CD14-positive monocyte (primary cell): ENCODE measurements around the gene PDGFA. TPM values are rescaled to one million over a fixed set of nuclear protein-coding genes. Genes with fewer than 3 reads are reported as not detected.
A peak's percentile ranks its signal among the peaks of the same experiment; 100 is the strongest.

Source experiments
- DNase-seq, 3 donors: peaks; one replicate each; pipeline ENCODE4 v3.0.0-alpha.2; 2011 to 2022
- H2AFZ ChIP-seq: 2 replicates; pipeline ENCODE4 v1.6.0; 2012; ENCODE audit warnings: mild to moderate bottlenecking, low read depth, low read length, inconsistent platforms; ENCODE audit not compliant: insufficient read depth, poor library complexity, severe bottlenecking
- H3K27ac ChIP-seq, 2 donors: 1 replicate in 1 of 2; 2 replicates in 1 of 2; pipeline ENCODE4 v1.5.1; 2012 to 2013; ENCODE audit warnings: low read length in 2 of 2, control low read depth in 1 of 2, inconsistent platforms in 1 of 2, low read depth in 1 of 2, mild to moderate bottlenecking in 1 of 2
- H3K27me3 ChIP-seq, 2 donors: one replicate each; pipeline versions ENCODE4 v1.6.0 to v1.6.1; 2011 to 2013; ENCODE audit warnings: low read length in 2 of 2; ENCODE audit not compliant: control insufficient read depth in 2 of 2, insufficient read depth in 2 of 2
- H3K36me3 ChIP-seq, 2 donors: replicated peaks in 1 of 2; 1 replicate in 1 of 2; 2 replicates in 1 of 2; pipeline versions ENCODE4 v1.5.1 to v1.6.1; 2012 to 2013; ENCODE audit warnings: low read length in 2 of 2, control low read depth in 1 of 2, inconsistent platforms in 1 of 2, mild to moderate bottlenecking in 1 of 2; ENCODE audit not compliant: insufficient read depth in 2 of 2, control insufficient read depth in 1 of 2
- H3K4me1 ChIP-seq, 2 donors: 1 replicate in 1 of 2; 2 replicates in 1 of 2; pipeline versions ENCODE4 v1.5.1 to v1.6.1; 2012 to 2013; ENCODE audit warnings: low read length in 2 of 2, control low read depth in 1 of 2, inconsistent platforms in 1 of 2, mild to moderate bottlenecking in 1 of 2, moderate library complexity in 1 of 2; ENCODE audit not compliant: insufficient read depth in 2 of 2, control insufficient read depth in 1 of 2
- H3K4me2 ChIP-seq: replicated peaks from 2 replicates; pipeline ENCODE3; 2012; ENCODE audit warnings: low read length, moderate library complexity, mild to moderate bottlenecking; ENCODE audit not compliant: poor library complexity, severe bottlenecking; ENCODE audit errors: extremely low read depth
- H3K4me3 ChIP-seq, 3 experiments: fragments of 200-600 bp in 1 of 3; sonication (generic) in 1 of 3; replicated peaks in 1 of 3; 1 replicate in 2 of 3; 2 replicates in 1 of 3; pipeline ENCODE4 v1.5.1; 2011 to 2013; ENCODE audit warnings: low read length in 3 of 3, mild to moderate bottlenecking in 3 of 3, control low read depth in 2 of 3, low read depth in 2 of 3, inconsistent platforms in 1 of 3, moderate library complexity in 1 of 3
- H3K79me2 ChIP-seq: 2 replicates; pipeline ENCODE4 v1.6.0; 2012; ENCODE audit warnings: mild to moderate bottlenecking, control low read depth, inconsistent platforms, low read length, moderate library complexity; ENCODE audit not compliant: insufficient read depth
- H3K9ac ChIP-seq: 2 replicates; pipeline ENCODE4 v1.6.0; 2017; ENCODE audit warnings: low read length, mild to moderate bottlenecking; ENCODE audit not compliant: insufficient read depth, poor library complexity, severe bottlenecking
- H3K9me3 ChIP-seq, 2 donors: replicated peaks in 1 of 2; 1 replicate in 1 of 2; 2 replicates in 1 of 2; pipeline versions ENCODE4 v1.5.1 to v1.6.1; 2012 to 2013; ENCODE audit warnings: low read length in 2 of 2, control low read depth in 1 of 2; ENCODE audit not compliant: control insufficient read depth in 1 of 2, insufficient read depth in 1 of 2
- H4K20me1 ChIP-seq: 2 replicates; pipeline ENCODE4 v1.6.0; 2012; ENCODE audit warnings: mild to moderate bottlenecking, low read length, control low read depth, moderate library complexity; ENCODE audit not compliant: insufficient read depth
- H3K27ac Mint-ChIP-seq, 7 donors: one replicate each; pipeline ENCODE4 v1.8.0; 2020; ENCODE audit warnings: mild to moderate bottlenecking in 7 of 7, mixed read lengths in 7 of 7, moderate library complexity in 6 of 7, inconsistent platforms in 2 of 7
- H3K27me3 Mint-ChIP-seq, 3 donors: one replicate each; pipeline ENCODE4 v1.8.0; 2021 to 2022; ENCODE audit warnings: low read depth in 3 of 3, mild to moderate bottlenecking in 3 of 3, mixed read lengths in 3 of 3, moderate library complexity in 3 of 3, inconsistent platforms in 1 of 3
- H3K36me3 Mint-ChIP-seq, 2 donors: one replicate each; pipeline ENCODE4 v1.8.0; 2020; ENCODE audit warnings: mixed read lengths in 2 of 2, inconsistent platforms in 1 of 2, mild to moderate bottlenecking in 1 of 2
- H3K4me1 Mint-ChIP-seq: one replicate; pipeline ENCODE4 v1.8.0; 2020; ENCODE audit warnings: mild to moderate bottlenecking, mixed read lengths
- H3K4me3 Mint-ChIP-seq, 2 donors: one replicate each; pipeline ENCODE4 v1.8.0; 2020; ENCODE audit warnings: mild to moderate bottlenecking in 2 of 2, mixed read lengths in 2 of 2, moderate library complexity in 1 of 2
- H3K9me3 Mint-ChIP-seq, 7 donors: one replicate each; pipeline ENCODE4 v1.8.0; 2020 to 2022; ENCODE audit warnings: mixed read lengths in 7 of 7, mild to moderate bottlenecking in 6 of 7, moderate library complexity in 6 of 7, inconsistent platforms in 2 of 7
- CTCF ChIP-seq: fragments of 200-600 bp; IDR thresholded peaks from one replicate; pipeline ENCODE4 v1.8.0; 2022; ENCODE audit warnings: antibody characterized with exemption, mild to moderate bottlenecking
- WGBS: methylation state at CpG from one replicate; pipeline ENCODE4 v1.1.5; 2013; ENCODE audit warnings: missing lambda C conversion rate; ENCODE audit not compliant: insufficient coverage; 5-methylcytosine and 5-hydroxymethylcytosine counted together
- intact Hi-C, 2 donors: fragments of 100-400 bp; cut with micrococcal nuclease; formaldehyde crosslinking; loops; one replicate each; pipeline versions ENCODE4 v1.15.0 to v1.15.1; 2023
- polyA plus RNA-seq, 3 donors: library from polyadenylated mRNA; depleted of rRNA in 1 of 3; unstranded in 2 of 3; stranded (reverse) in 1 of 3; fragments of 300-500 nt in 2 of 3; fragments of >200 nt in 1 of 3; fragmentation: Illumina TruSeq in 2 of 3; gene quantifications; 1 replicate in 2 of 3; 2 replicates in 1 of 3; pipeline ENCODE4 v1.2.3, GENCODE V29; 2012 to 2021

Gene PDGFA
- polyA plus RNA-seq, 3 donors: 0.29 TPM; not detected in 2

DNA sequence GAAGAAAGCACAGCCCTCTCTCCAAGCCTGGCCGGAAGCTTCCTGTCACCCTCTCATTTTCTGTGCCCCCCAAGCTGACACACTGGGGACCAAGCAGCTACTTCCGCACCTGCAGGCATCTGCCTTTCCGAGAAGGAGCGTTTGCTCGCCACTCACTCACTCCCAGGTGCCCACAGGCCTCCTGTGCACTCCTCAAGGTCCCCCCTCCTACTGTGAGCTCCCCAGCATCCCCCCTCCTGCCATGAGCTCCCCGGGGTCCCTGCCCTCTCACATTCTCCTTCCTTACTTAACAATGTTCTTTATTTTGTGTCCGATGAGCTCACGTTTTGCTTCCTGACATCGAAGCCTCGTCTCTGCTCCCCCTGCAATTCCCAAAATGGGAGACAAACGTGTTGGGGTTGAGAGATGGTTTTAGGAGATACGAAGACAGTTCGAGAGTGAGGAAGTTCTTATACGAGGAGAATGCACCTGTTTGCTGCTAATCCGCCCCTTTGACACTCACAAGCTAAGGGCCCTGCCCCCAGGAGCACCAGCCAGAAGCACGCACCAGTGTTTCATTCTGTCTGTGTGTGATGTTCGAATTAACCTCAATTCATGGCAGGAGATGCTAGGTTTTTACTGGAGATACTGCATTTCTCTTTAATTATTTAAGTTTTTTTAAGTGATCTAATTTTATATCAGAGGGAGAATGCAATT lies 70.2 kb downstream of the PDGFA start:
- Histone ChIP-seq H3K27me3 (peaks cover 5 to 28% of the 10 kb centered on the region in 2 donors), H3K9ac (no peak overlapping the region), H3K9me3 (no peaks in the 10 kb centered on the region), H3K27ac (no peak overlapping the region), H4K20me1 (no peaks in the 10 kb centered on the region), H3K4me2 (no peak overlapping the region), H3K4me1 (no peaks in the 10 kb centered on the region), H3K36me3 (no peaks in the 10 kb centered on the region), H3K4me3 (no peak overlapping the region), H3K79me2 (no peaks in the 10 kb centered on the region), H2AFZ (no peak overlapping the region)
- intact Hi-C loops: no loop called here
- H3K4me1 Mint-ChIP-seq: peaks cover 7% of the 10 kb centered on the region
- no peak for DNase-seq
- H3K4me3 Mint-ChIP-seq: no peak overlapping the region
- no peaks in the 10 kb centered on the region for H3K36me3 Mint-ChIP-seq
- WGBS: 80% methylated on average over 8 of the region's 17 CpGs
- TF ChIP-seq CTCF: no peak
- H3K9me3 Mint-ChIP-seq: peaks cover 0 to 5% (median 0%) of the 10 kb centered on the region in 7 donors
- H3K27me3 Mint-ChIP-seq: peaks cover 28 to 49% (median 34%) of the 10 kb centered on the region in 3 donors
- peak overlapping the region in 1 of 7 donors; percentile 32 for H3K27ac Mint-ChIP-seq

DNA sequence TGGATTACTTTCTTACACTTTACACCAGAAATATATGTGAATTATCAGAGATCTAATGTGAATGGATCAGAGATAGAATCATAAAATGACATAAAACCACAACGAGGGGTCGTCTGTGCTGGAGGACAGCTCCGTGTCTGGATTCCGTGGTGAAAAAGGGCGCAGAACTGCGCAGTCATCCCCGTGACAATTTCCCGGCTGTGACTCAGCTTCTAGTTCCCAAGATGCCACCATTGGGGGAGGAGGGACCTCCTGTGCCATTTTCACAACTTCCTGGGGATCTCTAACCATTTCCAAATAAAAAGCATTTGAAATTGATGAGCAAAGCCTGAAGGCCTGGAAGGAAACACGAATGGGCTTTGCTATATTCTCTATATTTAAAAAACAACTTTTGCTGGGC lies 72.1 kb downstream of the PDGFA start:
- intact Hi-C loops: no loop called here
- H3K4me3 ChIP-seq: no peak overlapping the region
- Mint-ChIP-seq H3K36me3 (no peaks in the 10 kb centered on the region), H3K27me3 (peaks cover 27 to 38% (median 28%) of the 10 kb centered on the region in 3 donors), H3K27ac (no peak overlapping the region), H3K9me3 (peaks cover 0 to 5% (median 0%) of the 10 kb centered on the region in 7 donors), H3K4me1 (peaks cover 7% of the 10 kb centered on the region), H3K4me3 (no peak overlapping the region)
- no peak overlapping the region for H2AFZ ChIP-seq
- H3K79me2 ChIP-seq: no peaks in the 10 kb centered on the region
- H3K9ac ChIP-seq: no peak overlapping the region
- WGBS: 85% methylated on average over 8 of the region's 9 CpGs
- H3K27ac ChIP-seq: no peak overlapping the region
- H4K20me1 ChIP-seq: no peaks in the 10 kb centered on the region
- H3K36me3 ChIP-seq: no peaks in the 10 kb centered on the region
- H3K9me3 ChIP-seq: no peaks in the 10 kb centered on the region
- no peaks in the 10 kb centered on the region for H3K4me1 ChIP-seq
- TF ChIP-seq CTCF: no peak
- no peak overlapping the region for H3K4me2 ChIP-seq
- H3K27me3 ChIP-seq: peaks cover 5 to 23% of the 10 kb centered on the region in 2 donors
- no peak for DNase-seq

Other genes starting within 250 kb of the PDGFA start
- not detected for gene FOXL3, start 229.7 kb downstream of the PDGFA start, polyA plus RNA-seq
- 1 to 10 TPM; 1.2 to 9.6 (median 2.0) TPM for gene DNAAF5, start 206.9 kb upstream of the PDGFA start, polyA plus RNA-seq
- 1 to 10 TPM in 2 of 3 donors, under 1 TPM in 1; 0.94 to 2.1 (median 1.1) TPM for gene PRKAR1B, start 207.4 kb upstream of the PDGFA start, polyA plus RNA-seq